Right hindlimb (tissue), 1 donor: ENCODE data around the gene GTF2IRD1.
"Not testable (repeated sequence)": the region's sequence is repeated elsewhere in the genome, so short reads cannot be mapped to it uniquely, and the experiment has no call there.

Experiments
- DNase-seq: peaks from one replicate; pipeline ENCODE4 v3.0.0-alpha.2; 2018

The GTF2IRD1 gene

DNA sequence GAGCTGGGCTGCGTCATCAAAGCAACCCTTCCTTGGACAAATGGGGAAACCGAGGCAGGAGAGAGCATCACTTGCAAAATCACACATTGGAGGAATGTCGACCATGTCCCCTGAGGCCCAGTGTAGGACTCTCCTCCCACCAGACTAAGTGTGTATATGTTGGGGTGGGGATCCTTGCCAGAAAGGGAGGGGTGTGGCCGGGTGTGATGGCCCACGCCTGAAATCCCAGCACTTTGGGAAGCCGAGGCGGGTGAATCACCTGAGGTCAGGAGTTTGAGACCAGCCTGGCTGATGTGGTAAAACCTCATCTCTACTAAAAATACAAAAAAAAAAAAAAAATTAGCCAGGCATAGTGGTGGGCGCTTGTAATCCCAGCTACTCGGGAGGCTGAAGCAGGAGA lies 23.3 kb upstream of the GTF2IRD1 start:
- not testable (repeated sequence) for DNase-seq

DNA sequence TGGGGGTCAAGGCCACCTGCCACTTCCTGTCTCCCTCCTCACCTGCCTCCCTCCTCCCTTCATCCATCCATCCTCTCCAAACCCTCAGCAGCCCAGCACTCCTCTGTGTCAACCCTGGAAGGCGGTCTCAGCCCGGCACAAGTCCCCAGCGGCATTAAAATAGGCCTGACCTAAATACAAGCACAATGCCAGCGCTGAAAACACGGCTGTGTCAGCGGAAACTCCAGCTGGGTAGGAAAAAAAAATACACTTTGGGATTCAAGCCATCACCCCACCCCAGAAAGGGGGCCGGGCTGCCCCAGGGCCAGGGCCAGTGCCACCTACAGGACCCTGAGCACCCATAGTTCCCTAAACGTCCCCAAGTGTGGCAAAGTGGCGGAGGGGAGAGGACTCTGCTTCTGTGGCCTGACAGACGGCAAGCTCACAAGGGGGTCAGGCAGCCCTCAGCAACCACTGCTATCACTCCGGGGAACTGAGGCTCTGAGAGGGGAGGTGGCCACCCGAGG lies 22.7 kb upstream of the GTF2IRD1 start:
- no peak for DNase-seq

DNA sequence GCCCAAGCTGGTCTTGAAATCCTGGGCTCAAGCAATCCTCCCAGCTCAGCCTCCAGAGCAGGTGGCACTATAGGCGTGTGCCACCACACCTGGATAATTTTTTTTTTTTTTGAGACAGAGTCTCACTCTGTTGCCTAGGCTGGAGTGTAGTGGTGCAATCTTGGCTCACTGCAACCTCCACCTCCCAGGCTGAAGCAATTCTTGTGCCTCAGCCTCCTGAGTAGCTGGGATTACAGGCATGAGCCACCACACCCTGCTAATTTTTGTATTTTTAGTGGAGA lies 16.5 kb upstream of the GTF2IRD1 start:
- not testable (repeated sequence) for DNase-seq

DNA sequence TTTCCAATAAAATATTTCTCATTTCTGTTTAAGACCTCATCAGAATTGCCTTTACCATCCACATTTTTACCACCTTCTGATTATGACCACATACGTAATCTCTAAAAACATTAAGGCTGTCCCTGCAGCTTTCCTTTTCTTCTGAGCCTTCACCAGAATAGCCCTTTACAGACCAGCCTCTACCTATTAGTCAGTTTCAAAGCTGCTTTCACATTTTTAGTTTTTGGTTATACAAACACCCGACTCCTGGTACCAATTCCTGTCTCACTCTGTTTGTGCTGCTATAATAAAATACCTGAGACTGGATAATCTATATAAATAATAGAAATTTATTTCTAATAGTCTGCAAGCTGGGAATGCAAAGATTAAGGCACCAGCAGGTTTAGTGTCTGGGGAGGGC lies 15.4 kb upstream of the GTF2IRD1 start:
- no peak for DNase-seq

DNA sequence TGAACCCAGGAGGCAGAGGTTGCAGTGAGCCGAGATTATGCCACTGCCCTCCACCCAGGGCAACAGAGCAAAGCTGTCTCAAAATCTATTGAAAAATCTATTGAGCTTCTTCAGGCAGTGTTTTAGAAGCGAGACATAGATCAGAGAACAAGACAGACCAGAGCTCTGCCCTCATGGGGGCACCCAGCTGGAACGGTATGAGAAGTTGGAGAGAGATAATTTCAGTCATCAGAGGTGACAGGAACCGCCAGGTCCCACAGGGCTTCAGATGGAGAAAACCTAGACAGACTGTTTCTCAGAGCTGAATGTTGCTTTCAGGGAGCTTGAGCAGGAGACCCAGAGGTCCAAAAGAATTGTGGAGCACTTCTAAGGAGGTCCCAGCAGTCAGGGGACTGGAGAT lies 14.2 kb upstream of the GTF2IRD1 start:
- DNase-seq, result no peak

DNA sequence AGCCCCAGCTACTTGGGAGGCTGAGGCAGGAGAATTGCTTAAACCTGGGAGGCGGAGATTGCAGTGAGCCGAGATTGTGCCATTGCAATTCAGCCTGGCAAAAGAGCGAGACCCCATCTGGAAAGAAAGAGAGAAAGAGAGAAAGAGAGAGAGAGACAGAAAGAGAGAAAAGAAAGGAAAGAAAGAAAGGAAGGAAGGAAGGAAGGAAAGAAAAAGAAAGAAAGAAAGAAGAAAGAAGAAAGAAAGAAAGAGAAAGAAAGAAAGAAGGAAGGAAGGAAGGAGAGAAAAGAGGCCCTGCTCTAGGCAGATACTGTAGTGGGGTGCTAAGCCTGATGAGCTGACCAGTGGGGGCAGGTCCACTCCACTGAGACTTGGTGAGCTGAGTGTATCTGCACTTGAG lies 13.6 kb upstream of the GTF2IRD1 start:
- not testable (repeated sequence) for DNase-seq

DNA sequence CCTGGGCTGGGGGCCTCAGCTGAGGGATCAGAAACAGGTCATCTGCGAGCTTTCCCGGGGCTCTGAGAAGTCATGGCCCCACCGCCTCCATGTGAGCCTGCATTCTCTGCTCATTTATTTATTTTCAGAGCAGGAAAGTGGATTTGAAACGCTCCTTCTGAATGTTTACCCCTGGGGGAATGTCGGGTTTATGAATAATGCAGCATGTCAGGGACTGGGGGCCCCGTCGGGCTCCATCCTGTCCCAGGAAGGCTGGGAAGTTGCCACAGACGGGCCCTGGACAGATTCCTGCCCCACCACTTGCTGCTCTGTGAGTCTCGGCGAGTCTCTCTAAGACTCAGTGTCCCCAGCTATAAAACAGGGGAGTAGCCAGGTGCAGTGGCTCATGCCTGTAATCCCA lies 11.9 kb upstream of the GTF2IRD1 start:
- no peak for DNase-seq

DNA sequence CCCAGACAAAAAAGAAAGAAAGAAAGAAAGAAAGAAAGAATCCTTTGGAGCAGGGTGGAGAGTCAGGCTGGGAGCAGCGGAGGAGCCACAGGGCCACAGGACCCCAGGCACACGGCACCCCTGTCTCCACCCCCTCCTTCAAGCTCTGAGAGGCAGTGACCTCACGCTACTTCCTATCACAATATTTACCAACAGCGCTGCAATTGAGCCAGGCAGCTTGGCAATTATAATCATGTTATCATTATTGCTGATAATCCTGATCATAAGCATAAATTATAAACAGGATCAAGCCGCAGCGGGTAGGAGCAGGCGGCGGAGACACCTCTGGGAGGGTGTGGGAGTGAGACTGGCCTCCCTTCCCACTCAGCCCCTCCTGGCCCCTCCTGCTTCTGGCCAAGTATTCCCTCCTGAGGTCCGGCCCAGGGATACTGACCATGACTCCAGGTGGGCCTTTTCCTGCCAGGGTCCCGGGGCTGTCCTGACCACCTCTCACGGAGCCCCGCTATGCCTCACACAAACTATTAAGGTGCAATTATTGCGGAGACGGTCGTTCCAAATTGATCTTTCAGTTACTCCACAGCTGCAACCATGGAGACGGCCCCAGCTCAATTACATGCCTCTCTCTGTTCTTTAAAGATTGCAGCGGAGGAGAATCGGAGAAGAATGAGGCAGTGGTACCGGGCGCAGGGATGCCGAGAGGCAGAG lies 10.0 kb upstream of the GTF2IRD1 start:
- no peak for DNase-seq

DNA sequence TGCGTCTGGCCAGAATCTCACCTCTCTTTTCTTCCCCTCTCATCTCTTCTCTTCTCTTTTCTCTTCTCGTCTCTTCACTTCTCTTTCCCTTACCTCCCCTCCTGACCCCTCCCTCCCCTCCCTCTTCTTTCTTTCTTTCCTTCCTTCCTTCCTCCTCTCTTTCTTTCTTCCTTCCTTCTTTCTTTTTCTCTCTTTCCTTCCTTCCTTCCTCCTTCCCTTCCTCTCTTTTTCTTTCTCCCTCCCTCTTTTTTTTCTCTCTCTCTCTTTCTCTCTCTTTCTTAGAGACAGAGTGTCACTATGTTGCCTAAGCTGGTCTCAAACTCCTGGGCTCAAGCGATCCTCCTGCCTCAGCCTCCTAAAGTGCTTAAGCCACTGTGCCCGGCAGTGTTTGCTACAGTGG lies 4.6 kb upstream of the GTF2IRD1 start:
- no peak for DNase-seq

DNA sequence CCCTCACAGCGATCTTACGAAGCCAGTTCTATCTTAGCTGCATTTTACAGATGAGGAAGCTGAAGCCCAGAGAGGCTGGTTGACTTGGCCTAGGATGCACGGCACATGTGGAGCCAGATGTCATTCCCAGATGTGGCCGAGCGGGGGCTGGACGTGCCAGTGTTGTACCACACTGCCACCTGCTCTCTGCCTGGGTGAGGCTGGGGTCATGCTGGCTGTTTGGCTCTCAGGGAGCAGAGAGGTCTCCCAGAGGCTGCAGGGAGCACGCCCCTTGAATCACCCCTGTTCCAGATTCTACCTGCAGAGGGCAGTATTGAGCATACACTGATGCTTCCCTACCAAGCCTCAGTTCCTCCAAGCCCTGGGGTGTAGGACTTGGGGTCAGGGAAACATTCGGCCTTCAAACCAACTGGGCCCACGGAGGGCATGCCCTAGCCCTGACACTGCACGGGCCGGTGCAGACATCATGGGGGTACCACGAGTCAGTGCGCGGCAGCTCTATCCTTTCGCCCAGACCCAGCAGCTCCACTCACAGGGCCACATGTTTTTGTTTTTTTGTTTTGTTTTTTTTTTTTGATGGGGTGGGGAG lies 3.8 kb upstream of the GTF2IRD1 start:
- DNase-seq, result peak; percentile 48

DNA sequence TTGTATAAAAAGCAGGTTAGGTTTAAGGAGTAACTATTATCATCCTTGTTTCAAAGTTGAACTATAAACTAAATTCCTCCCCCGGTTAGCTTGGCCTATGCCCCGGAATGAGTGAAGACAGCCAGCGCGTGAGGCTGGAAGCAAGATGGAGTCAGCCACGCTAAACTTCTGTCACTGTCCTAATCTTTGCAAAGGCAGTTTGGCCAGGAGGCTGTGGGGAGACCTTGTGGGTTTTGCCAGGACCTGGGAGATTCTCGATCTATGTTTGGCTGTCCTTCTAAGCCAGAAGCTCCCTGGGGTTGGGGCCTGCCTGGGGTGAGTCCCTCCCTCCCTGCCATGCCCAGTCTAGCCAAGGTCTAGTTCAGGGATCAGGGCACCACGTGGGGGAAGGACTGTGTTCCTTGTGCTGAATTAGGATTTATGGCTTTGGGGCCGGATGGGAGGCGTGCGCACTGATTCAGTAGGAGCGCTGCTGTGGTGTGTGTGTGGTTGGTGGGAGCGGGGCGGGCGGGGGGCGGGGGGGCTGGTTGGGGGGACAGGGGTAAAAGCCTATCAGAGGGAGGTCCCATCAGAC lies 871 bp upstream of the GTF2IRD1 start:
- peak; percentile 60 for DNase-seq

DNA sequence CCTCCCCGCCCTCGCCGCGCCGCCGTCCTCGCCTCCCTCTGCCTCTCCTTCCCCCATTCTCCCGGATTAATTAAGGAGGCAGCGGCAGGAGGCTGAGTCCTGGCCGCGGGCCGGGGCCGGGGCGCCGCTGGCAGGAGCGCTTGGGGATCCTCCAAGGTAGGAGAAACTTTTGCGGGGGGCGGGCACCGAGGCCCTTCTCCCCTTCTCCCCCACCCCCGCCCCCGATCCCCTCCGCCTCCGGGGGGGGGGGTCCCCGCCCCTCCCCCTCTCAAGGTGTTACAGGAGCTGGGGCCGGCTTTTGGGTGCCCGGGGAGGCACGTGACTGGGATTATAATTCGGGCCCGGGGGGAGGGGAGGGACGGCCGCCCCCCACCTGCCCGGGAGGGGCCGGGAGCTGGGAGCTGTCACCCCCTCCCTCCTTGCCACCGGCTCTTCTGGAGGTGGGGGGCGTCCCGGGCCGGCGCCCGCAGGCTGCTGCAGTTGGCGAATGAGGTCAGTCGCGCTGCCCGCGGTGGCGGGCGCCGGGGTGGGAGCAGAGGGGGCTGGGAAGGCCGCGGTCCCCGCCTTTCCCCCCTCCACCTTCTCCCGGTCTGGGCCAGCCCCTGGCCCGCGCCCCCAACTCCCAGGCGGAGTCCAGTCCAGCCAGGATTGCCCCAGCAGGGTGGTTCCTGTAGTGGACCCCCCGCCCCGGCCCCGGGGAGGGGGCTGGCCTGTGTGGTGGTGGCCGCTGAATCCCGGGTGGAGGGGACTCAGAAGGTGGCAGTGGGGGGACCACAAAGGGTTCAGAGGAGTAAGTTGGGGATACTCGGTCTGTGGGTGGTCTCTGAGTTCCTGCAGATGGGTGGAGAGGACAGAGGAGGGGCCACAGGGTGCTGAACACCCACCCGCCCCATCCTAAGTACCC lies 567 bp downstream of the GTF2IRD1 start:
- peak; percentile 67 for DNase-seq

DNA sequence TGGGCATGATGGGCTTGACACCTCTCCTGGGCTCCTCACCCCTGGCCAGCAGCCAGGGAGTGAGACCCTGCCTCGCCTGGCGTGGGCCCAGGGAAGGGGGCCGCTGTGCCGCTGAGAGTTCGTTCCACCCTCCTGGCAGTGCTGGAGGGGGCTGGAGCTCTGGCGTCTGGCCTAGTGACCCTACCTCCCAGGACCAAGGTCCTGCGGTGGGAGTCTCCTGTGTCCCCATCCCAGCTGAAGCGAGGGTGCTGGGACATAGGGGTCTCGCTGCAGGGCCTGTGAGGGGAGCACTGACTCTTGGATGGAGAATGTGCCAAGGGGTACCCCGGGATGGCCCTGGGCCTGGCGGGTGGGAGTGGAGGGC lies 1.2 kb downstream of the GTF2IRD1 start:
- DNase-seq, result peak; percentile 41

DNA sequence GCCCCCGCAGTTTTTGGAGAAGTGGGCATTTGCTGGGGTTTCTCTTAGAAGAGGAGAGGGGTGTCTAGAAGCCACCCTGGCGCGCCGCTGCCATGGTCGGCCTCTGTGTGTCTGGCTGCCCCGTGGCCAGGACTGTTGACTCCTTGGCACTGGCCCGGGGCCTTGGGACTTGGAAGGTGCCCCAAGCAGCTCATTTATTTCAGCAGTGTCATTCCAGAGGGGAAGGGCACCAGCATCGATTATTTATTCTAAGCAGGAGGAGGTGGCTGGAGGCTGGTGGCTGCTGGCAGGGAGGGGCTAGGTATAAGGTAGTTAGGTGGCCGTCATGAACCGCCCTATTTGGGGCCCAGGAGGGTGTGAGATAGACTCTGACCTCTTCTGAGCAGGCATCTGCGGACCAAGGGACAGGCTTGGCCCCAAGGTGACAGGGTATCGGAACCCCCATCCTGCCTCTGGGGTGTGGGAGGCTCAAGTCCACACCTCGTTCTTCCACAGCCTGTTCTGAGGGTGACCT lies 1.6 kb downstream of the GTF2IRD1 start:
- no peak for DNase-seq

DNA sequence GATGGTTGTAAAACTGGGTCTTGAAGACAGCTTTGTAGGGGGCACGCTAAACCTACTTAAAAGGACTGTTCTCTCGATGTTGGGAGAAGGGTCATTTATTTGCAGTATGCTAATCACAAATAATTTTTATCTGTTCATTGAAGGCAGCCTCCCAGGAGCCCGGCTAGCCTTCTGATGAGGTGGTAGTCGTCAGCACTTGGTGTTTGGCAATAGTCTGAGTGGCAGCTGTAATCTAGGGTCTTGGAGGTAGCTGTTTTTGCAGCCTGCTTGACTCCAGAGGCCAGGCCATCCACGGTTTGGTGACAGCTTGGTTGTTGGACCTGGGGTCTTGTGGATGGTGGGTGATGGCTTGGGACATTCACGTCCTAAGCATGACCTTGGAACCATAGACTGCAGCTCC lies 2.2 kb downstream of the GTF2IRD1 start:
- DNase-seq, result no peak

DNA sequence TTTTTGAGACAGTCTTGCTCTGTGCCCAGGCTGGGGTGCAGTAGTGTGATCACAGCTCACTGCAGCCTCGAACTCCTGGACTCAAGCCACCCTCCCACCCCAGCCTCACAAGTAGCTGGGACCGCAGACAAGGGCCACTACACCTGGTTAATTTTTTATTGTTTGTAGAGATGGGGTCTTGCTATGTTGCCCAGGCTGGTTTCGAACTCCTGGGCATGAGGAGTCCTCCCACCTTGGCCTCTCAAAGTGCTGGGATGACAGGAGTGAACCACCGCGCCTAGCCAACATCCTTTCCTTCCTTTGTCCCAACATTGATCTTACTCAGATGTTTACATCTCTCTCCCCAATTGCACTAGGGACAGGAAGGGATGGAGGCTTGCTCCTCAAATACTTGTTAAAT lies 3.3 kb downstream of the GTF2IRD1 start:
- DNase-seq, result no peak

DNA sequence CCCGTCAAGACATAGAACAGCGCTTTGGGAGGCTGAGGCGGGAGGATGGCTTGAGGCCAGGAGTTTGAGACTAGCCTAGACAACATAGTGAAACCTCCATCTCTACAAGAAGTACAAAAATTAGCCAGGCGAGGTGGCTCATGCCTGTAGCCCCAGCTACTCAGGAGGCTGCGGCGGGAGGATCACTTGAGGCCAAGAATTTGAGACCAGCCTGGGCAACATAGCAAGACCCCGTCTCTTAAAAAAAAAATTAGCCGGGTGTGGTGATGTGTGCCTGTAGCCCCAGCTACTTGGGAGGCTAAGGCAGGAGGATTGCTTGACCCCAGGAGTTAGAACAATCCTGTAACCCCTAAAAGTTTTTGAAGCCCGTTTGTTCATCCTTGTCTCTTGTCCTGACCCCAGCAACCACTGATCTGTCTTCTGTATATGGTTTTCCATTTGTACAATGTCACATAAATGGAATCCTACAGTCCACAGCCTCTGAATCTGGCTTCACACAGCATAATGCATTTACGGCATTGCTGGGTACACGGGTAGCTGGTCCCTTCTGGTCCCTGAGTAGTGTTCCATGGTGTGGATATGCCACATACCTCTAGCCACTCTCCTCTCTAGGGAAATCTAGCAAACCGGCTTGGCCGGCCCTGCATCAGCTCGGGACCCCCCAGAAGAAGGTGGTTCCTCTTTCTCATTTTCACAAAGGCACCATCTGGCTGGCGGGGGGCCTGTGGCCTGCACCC lies 8.4 kb downstream of the GTF2IRD1 start:
- no peak for DNase-seq

DNA sequence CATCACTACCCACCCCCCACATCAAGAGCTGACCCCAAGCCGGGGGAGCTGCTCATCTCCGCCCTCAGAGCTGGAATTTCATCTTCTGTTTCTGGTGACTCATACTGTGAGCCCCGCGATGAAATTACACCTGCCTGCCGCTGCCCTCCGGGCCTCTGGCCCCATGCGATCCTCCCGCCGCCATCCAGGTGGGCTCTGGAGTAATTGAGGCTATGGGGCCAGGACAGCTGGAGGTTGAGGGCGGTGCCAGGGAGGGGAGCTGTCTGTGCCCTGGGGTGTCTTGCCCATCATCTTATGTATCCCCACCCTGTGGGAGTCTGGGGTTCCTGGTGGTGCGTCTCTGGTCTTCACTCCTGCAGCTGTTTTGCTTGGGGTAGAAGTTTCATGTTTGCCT lies 9.0 kb downstream of the GTF2IRD1 start:
- DNase-seq, result no peak

DNA sequence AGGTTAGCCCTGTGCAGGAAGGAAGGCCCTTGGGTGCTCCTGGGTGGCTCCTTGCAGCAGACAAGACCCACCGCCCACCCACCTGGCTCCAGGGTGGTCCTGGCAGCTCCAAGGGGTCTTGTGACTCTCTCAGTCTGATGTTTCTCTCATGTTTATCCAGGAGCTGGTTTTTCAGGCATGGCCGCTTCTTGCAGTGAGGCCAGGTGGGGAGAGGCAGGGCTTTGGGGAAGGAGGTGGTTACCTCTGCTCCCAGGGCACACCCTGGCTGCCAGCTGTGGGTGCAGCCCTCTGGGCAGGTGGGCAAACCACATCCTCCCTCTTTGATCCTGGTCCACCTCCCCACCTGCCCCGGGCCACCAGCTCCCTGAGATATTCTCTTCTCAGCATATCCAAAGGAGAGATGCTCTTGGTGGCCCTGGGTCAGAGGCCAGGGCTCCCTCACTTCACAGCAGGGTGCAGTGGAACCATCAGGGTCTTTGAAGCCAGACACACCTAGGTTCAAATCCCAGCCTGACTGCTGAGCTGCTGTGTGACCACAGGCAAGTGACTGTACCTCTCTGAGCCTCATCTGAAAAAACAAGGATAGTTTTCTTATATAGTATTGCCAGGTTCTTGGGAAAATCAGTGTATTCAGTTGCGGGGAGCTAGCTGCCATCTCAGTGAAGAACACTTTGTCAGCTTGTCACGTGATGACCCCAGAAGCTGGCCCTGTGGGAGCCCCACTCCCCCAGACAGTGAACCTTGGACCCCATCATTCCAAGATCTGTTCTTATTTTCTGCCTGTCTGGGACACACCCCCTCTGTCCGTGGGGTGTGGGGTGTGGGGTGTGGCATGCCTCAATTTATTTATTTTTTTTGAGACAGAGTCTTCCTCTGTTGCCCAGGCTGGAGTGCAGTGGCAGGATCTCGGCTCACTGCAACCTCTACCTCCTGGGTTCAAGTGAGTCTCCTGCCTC lies 11.5 kb downstream of the GTF2IRD1 start:
- DNase-seq, result no peak

DNA sequence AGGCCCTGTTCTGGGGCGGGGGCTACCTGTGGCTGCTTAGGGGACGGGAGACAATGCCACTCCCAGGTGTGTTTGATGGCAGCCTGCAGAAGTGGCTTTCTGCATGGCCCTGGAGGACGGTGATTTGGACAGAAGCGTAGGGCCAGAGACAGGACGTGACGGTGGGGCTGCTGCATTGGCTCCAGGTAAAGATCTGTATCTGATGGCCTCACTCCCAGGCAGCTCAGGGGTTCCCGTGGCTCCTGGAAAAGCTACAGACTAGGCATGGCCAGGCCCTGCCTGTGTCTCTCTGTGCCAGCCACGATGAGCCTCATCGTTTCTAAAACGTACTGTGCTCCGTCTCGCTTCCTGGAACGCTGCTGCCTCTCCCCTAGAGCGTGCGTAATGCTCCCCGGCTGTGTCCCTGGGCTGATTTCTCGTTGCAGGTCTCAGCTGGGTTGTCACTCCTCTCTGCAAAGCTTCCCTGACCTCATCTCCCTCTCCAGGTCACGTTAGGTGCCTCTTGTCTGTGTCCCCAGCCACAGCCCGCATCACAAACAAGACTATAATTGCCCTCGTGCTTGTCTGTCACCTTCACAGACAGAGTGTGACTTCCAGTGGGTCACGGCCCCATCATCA lies 12.6 kb downstream of the GTF2IRD1 start:
- DNase-seq, result no peak

DNA sequence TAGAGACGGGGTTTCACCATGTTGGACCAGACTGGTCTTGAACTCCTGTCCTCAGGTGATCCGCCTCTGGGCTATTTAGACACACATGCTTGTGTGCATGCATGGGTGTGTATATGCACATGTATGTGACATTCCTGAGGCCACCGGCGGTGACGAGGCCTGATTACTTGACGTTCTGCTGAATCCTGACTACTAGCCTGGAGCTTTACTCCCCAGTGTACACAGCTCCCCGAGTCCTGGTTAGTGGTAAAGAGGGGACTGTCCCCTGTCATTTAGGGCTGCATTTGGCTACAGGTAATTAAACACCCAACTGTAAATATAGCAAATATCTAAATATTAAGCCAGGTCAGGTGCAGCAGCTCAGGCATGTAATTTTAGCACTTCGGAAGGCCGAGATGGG lies 14.2 kb downstream of the GTF2IRD1 start:
- no peak for DNase-seq
